WTC11 (cell line): ENCODE data around the gene PIGQ. TPM values are rescaled to one million over a fixed set of nuclear protein-coding genes. Genes with fewer than 3 reads are reported as not detected.

ENCODE experiments used
- AFF4 ChIP-seq: sonication (generic); formaldehyde crosslinking; IDR thresholded peaks from 2 replicates; pipeline ENCODE4 v1.8.1; 2023; ENCODE audit warnings: mild to moderate bottlenecking, missing genetic modification reagents, borderline replicate concordance
- ATF3 ChIP-seq: sonication (generic); formaldehyde crosslinking; conservative IDR thresholded peaks from 2 replicates; pipeline ENCODE4 v1.8.1; 2022; ENCODE audit warnings: mild to moderate bottlenecking, missing genetic modification reagents
- E2F4 ChIP-seq: sonication (generic); formaldehyde crosslinking; IDR thresholded peaks from 2 replicates; pipeline ENCODE4 v1.8.1; 2022; ENCODE audit warnings: low read depth, mild to moderate bottlenecking, moderate library complexity, missing genetic modification reagents, borderline replicate concordance
- ERG ChIP-seq: fragments of 250-450 bp; sonication (Bioruptor Pico); IDR thresholded peaks from 2 replicates; pipeline ENCODE4 v1.8.0; 2021; ENCODE audit warnings: mild to moderate bottlenecking
- FOXJ3 ChIP-seq: sonication (generic); formaldehyde crosslinking; IDR thresholded peaks from 2 replicates; pipeline ENCODE4 v1.9.0; 2021; ENCODE audit warnings: missing genetic modification reagents, mild to moderate bottlenecking, borderline replicate concordance
- GTF2I ChIP-seq: fragments of 250-450 bp; sonication (Bioruptor Pico); conservative IDR thresholded peaks from 2 replicates; pipeline ENCODE4 v1.4.0; 2021; ENCODE audit warnings: mild to moderate bottlenecking
- IRF1 ChIP-seq: sonication (generic); formaldehyde crosslinking; IDR thresholded peaks from 2 replicates; pipeline ENCODE4 v1.8.0; 2023; ENCODE audit warnings: missing genetic modification reagents
- NR1H2 ChIP-seq: sonication (generic); formaldehyde crosslinking; IDR thresholded peaks from 2 replicates; pipeline ENCODE4 v1.9.0; 2021; ENCODE audit warnings: mild to moderate bottlenecking, moderate library complexity, missing genetic modification reagents
- PRDM15 ChIP-seq: sonication (generic); formaldehyde crosslinking; IDR thresholded peaks from 2 replicates; pipeline ENCODE4 v1.8.0; 2022; ENCODE audit warnings: missing genetic modification reagents
- PRRX2 ChIP-seq: fragments of 250-450 bp; sonication (Bioruptor Pico); IDR thresholded peaks from 2 replicates; pipeline ENCODE4 v1.8.0; 2021; ENCODE audit warnings: mild to moderate bottlenecking
- SMAD3 ChIP-seq: sonication (generic); formaldehyde crosslinking; IDR thresholded peaks from 2 replicates; pipeline ENCODE4 v1.8.0; 2022; ENCODE audit warnings: missing genetic modification reagents, mild to moderate bottlenecking, borderline replicate concordance
- SP1 ChIP-seq: sonication (generic); formaldehyde crosslinking; conservative IDR thresholded peaks from 2 replicates; pipeline ENCODE4 v1.8.1; 2022; ENCODE audit warnings: missing genetic modification reagents
- USF1 ChIP-seq: sonication (generic); formaldehyde crosslinking; IDR thresholded peaks from 2 replicates; pipeline ENCODE4 v1.8.0; 2022; ENCODE audit warnings: mild to moderate bottlenecking, missing genetic modification reagents
- ZBTB43 ChIP-seq: sonication (generic); formaldehyde crosslinking; IDR thresholded peaks from 2 replicates; pipeline ENCODE4 v1.8.1; 2023; ENCODE audit warnings: mild to moderate bottlenecking, missing genetic modification reagents
- ZMAT4 ChIP-seq: fragments of 250-450 bp; sonication (Bioruptor Pico); IDR thresholded peaks from 2 replicates; pipeline ENCODE4 v1.9.0; 2021; ENCODE audit warnings: mild to moderate bottlenecking
- ZNF219 ChIP-seq: sonication (generic); formaldehyde crosslinking; IDR thresholded peaks from 2 replicates; pipeline ENCODE4 v1.8.0; 2023; ENCODE audit warnings: missing genetic modification reagents, mild to moderate bottlenecking, borderline replicate concordance
- ZNF317 ChIP-seq: sonication (generic); formaldehyde crosslinking; IDR thresholded peaks from 2 replicates; pipeline ENCODE4 v1.8.1; 2023; ENCODE audit warnings: low read depth, mild to moderate bottlenecking, moderate library complexity, missing genetic modification reagents, borderline replicate concordance
- ZNF423 ChIP-seq: fragments of 250-450 bp; sonication (Bioruptor Pico); IDR thresholded peaks from 2 replicates; pipeline ENCODE4 v2.1.2; 2022; ENCODE audit warnings: mild to moderate bottlenecking, moderate library complexity
- ZNF425 ChIP-seq: fragments of 250-450 bp; sonication (Bioruptor Pico); conservative IDR thresholded peaks from 2 replicates; pipeline ENCODE4 v1.9.0; 2021; ENCODE audit warnings: mild to moderate bottlenecking
- ZSCAN18 ChIP-seq: fragments of 250-450 bp; sonication (Bioruptor Pico); IDR thresholded peaks from 2 replicates; pipeline ENCODE4 v2.1.2; 2022; ENCODE audit warnings: mild to moderate bottlenecking, moderate library complexity
- total RNA-seq: library from RNA; stranded (reverse); gene quantifications from 3 replicates; pipeline ENCODE4 v1.2.3, GENCODE V29; 2021

The PIGQ gene
- total RNA-seq, 1 experiment from 2014 or later, result 63.7 TPM

GRCh38 chr16:629185-629832, 59.5 kb downstream of the PIGQ start (continued):
- TF ChIP-seq ZBTB43 (CRISPR knock-in tag) (no peak), GTF2I (CRISPR knock-in tag) (no peak), AFF4 (CRISPR knock-in tag) (no peak), E2F4 (CRISPR knock-in tag) (no peak), ZMAT4 (CRISPR knock-in tag) (no peak), SMAD3 (CRISPR knock-in tag) (no peak), NR1H2 (no peak), SP1 (CRISPR knock-in tag) (no peak), ZNF317 (CRISPR knock-in tag) (no peak), FOXJ3 (CRISPR knock-in tag) (no peak), ZNF219 (CRISPR knock-in tag) (no peak), USF1 (CRISPR knock-in tag) (no peak), ATF3 (CRISPR knock-in tag) (no peak), IRF1 (CRISPR knock-in tag) (no peak), ERG (no peak), PRDM15 (CRISPR knock-in tag) (peak; percentile 48; the same call in 1 of the 2 replicates), ZSCAN18 (CRISPR knock-in tag) (no peak), ZNF425 (CRISPR knock-in tag) (no peak), ZNF423 (CRISPR knock-in tag) (no peak), PRRX2 (CRISPR knock-in tag) (no peak)
